HepG2 (cell line): ENCODE results near the gene SLC25A22. TPM values are rescaled to one million over a fixed set of nuclear protein-coding genes. Genes with fewer than 3 reads are reported as not detected.

ENCODE experiments used
- ATAC-seq: fragments of 200-7000 bp; cut with Tn5 transposase; 3 replicates; pipeline ENCODE4 v1.9.1; 2020; ENCODE audit warnings: mild to moderate bottlenecking, moderate library complexity
- BruUV-seq: library from RNA; stranded (reverse); fragments of 400-500 nt; replicated peaks from 2 replicates; lab custom pipeline; 2021; lab: Mats Ljungman, UMichigan
- CTCF ChIA-PET: fragments of 300-600 bp; formaldehyde crosslinking; extraction: SDS; loops from one replicate; lab custom pipeline; 2021; ENCODE audit warnings: low total read pairs, inconsistent platforms, low intra/inter-chr PET ratio; lab: Yijun Ruan, JAX
- POLR2A ChIA-PET: fragments of 350-600 bp; sonication (Branson Sonifier 250); formaldehyde crosslinking; loops from one replicate; lab custom pipeline; 2020; ENCODE audit warnings: antibody characterized with exemption, inconsistent platforms; lab: Yijun Ruan, JAX
- DNase-seq: peaks from one replicate; pipeline ENCODE4 v3.0.0-alpha.2; 2015; ENCODE audit warnings: low spot score
- FAIRE-seq: peaks from 3 replicates; lab custom pipeline; 2011; peaks lifted over from hg19 to GRCh38; lab: Jason Lieb, UNC
- H2AFZ ChIP-seq: one replicate; pipeline ENCODE4 v1.6.1; 2011; ENCODE audit warnings: low read length, inconsistent platforms
- H3K27ac ChIP-seq: fragments of 300-600 bp; 3 replicates; pipeline ENCODE4 v1.8.0; 2011; ENCODE audit warnings: mixed run types, mild to moderate bottlenecking, mixed read lengths, low read length, inconsistent platforms; ENCODE audit not compliant: insufficient read depth; ENCODE audit errors: extremely low read length
- H3K27me3 ChIP-seq, 2 experiments: fragments of 200-600 bp in 1 of 2; 2 replicates in 1 of 2; 3 replicates in 1 of 2; pipeline versions ENCODE4 v1.6.0 to v1.8.0; 2011; ENCODE audit warnings: low read length in 2 of 2, mild to moderate bottlenecking in 2 of 2, moderate library complexity in 2 of 2, inconsistent platforms in 1 of 2; ENCODE audit not compliant: insufficient read depth in 2 of 2, control insufficient read depth in 1 of 2
- H3K36me3 ChIP-seq, 2 experiments: fragments of 200-600 bp in 1 of 2; replicated peaks in 1 of 2; 2 replicates in 1 of 2; 3 replicates in 1 of 2; pipeline versions ENCODE4 v1.5.1 to v1.8.0; 2011; ENCODE audit warnings: low read length in 2 of 2, inconsistent platforms in 1 of 2; ENCODE audit not compliant: insufficient read depth in 2 of 2, control insufficient read depth in 1 of 2
- H3K4me1 ChIP-seq: 2 replicates; pipeline ENCODE4 v1.5.1; 2012; ENCODE audit warnings: low read length, inconsistent platforms; ENCODE audit not compliant: insufficient read depth
- H3K4me2 ChIP-seq: 2 replicates; pipeline ENCODE4 v1.6.0; 2011; ENCODE audit warnings: low read depth, low read length, inconsistent platforms
- H3K4me3 ChIP-seq, 3 experiments: fragments of 200-600 bp in 1 of 3; sonication (generic), shearing (Covaris generic) in 1 of 3; replicated peaks in 1 of 3; 2 replicates each; pipeline ENCODE4 v1.5.1; 2011 to 2016; ENCODE audit warnings: low read length in 3 of 3, inconsistent platforms in 2 of 3, low read depth in 2 of 3, mild to moderate bottlenecking in 2 of 3, control low read depth in 1 of 3, mixed read lengths in 1 of 3; ENCODE audit not compliant: insufficient read depth in 1 of 3
- H3K79me2 ChIP-seq: one replicate; pipeline ENCODE4 v1.6.1; 2011; ENCODE audit warnings: low read length, inconsistent platforms; ENCODE audit not compliant: insufficient read depth
- H3K9ac ChIP-seq: 2 replicates; pipeline ENCODE4 v1.6.0; 2011; ENCODE audit warnings: mild to moderate bottlenecking, low read depth, low read length, inconsistent platforms; ENCODE audit not compliant: insufficient read depth
- H3K9me3 ChIP-seq: 2 replicates; pipeline ENCODE4 v1.5.1; 2012; ENCODE audit warnings: mild to moderate bottlenecking, low read length
- H4K20me1 ChIP-seq: 2 replicates; pipeline ENCODE4 v1.6.0; 2011; ENCODE audit warnings: inconsistent platforms, mild to moderate bottlenecking, low read length, moderate library complexity; ENCODE audit not compliant: insufficient read depth
- FOXJ3 ChIP-seq: sonication (generic); formaldehyde crosslinking; IDR thresholded peaks from 2 replicates; pipeline ENCODE4 v1.4.0; 2020; ENCODE audit warnings: missing genetic modification reagents, mild to moderate bottlenecking, borderline replicate concordance
- JUND ChIP-seq: sonication (generic); formaldehyde crosslinking; IDR thresholded peaks from 2 replicates; pipeline ENCODE4 v1.8.0; 2022; ENCODE audit warnings: mild to moderate bottlenecking, missing genetic modification reagents
- MED13 ChIP-seq: sonication (generic); formaldehyde crosslinking; IDR thresholded peaks from 2 replicates; pipeline ENCODE4 v1.5.0; 2020; ENCODE audit warnings: missing genetic modification reagents
- PAX8 ChIP-seq: sonication (generic); formaldehyde crosslinking; IDR thresholded peaks from 2 replicates; pipeline ENCODE4 v1.8.0; 2022; ENCODE audit warnings: mild to moderate bottlenecking, missing genetic modification reagents, borderline replicate concordance
- POLR2AphosphoS5 ChIP-seq: IDR thresholded peaks from 2 replicates; pipeline ENCODE4 v1.6.1; 2012; ENCODE audit warnings: low read depth, low read length
- POLR2G ChIP-seq: fragments of 200-400 bp; formaldehyde crosslinking; IDR thresholded peaks from 2 replicates; pipeline ENCODE4 v1.6.1; 2018; ENCODE audit warnings: mild to moderate bottlenecking, low read depth, low read length, moderate library complexity
- RFXANK ChIP-seq: IDR thresholded peaks from 2 replicates; pipeline ENCODE4 v1.6.1; 2016
- ZKSCAN1 ChIP-seq: fragments of 150-350 bp; IDR thresholded peaks from 2 replicates; pipeline ENCODE4 v1.6.1; 2014; ENCODE audit warnings: low read length
- ZNF724P ChIP-seq: sonication (generic); formaldehyde crosslinking; IDR thresholded peaks from 2 replicates; pipeline ENCODE4 v1.8.0; 2022; ENCODE audit warnings: missing genetic modification reagents, borderline replicate concordance
- ZSCAN20 ChIP-seq: sonication (generic); formaldehyde crosslinking; IDR thresholded peaks from 2 replicates; pipeline ENCODE4 v1.4.0; 2020; ENCODE audit warnings: missing genetic modification reagents, mild to moderate bottlenecking, borderline replicate concordance
- WGBS: methylation state at CpG from one replicate; pipeline ENCODE4 v1.1.6; 2017; ENCODE audit warnings: low lambda C conversion rate; 5-methylcytosine and 5-hydroxymethylcytosine counted together
- in situ Hi-C: cut with HindIII; loops from 2 replicates; pipeline ENCODE4 v1.10.0; 2017; ENCODE audit warnings: low pct_unique_long_range_greater_than_20kb; ENCODE audit not compliant: extremely low pct_ligation_motif_present
- intact Hi-C: fragments of 100-400 bp; cut with micrococcal nuclease; formaldehyde crosslinking; loops from one replicate; pipeline ENCODE4 v1.10.0; 2022; ENCODE audit not compliant: unreplicated experiment
- polyA plus RNA-seq, 8 experiments: library from polyadenylated mRNA; depleted of rRNA in 3 of 8; stranded (reverse) in 7 of 8; unstranded in 1 of 8; fragments of >200 nt; fragmentation: Illumina TruSeq in 4 of 8; extraction: Trizol in 4 of 8; gene quantifications; 2 replicates each; pipeline versions ENCODE4 v1.2.1 to v1.2.3, GENCODE V29; 2011 to 2016; ENCODE audit warnings: low read depth in 4 of 8, missing spikeins in 1 of 8, mixed read lengths in 1 of 8; ENCODE audit not compliant: insufficient read depth in 1 of 8
- total RNA-seq, 5 experiments: library from RNA; depleted of rRNA; stranded (reverse); fragments of >200 nt; fragmentation: Illumina TruSeq; extraction: Trizol; gene quantifications; 2 replicates each; pipeline ENCODE4 v1.2.3, GENCODE V29; 2016; ENCODE audit warnings: low read depth in 1 of 5
- TF ChIP-seq, protein P1 (sequence below): IDR thresholded peaks from 2 replicates; pipeline ENCODE4 v1.6.1; 2016; ENCODE audit warnings: mild to moderate bottlenecking
- TF ChIP-seq, protein P2 (sequence below): sonication (generic); formaldehyde crosslinking; IDR thresholded peaks from 2 replicates; pipeline ENCODE4 v1.4.0; 2020; ENCODE audit warnings: low read depth, mild to moderate bottlenecking, missing genetic modification reagents
- TF ChIP-seq, protein P3 (sequence below): sonication (generic); formaldehyde crosslinking; IDR thresholded peaks from 2 replicates; pipeline ENCODE4 v1.4.0; 2020; ENCODE audit warnings: missing genetic modification reagents, low read depth, mild to moderate bottlenecking, borderline replicate concordance
- TF ChIP-seq, protein P4 (sequence below): sonication (generic); formaldehyde crosslinking; IDR thresholded peaks from 2 replicates; pipeline ENCODE4 v1.5.0; 2020; ENCODE audit warnings: mild to moderate bottlenecking, missing genetic modification reagents
- TF ChIP-seq, protein P5 (sequence below): sonication (generic); formaldehyde crosslinking; IDR thresholded peaks from 2 replicates; pipeline ENCODE4 v1.5.0; 2020; ENCODE audit warnings: mild to moderate bottlenecking, missing genetic modification reagents

The SLC25A22 gene
- total and polyA plus RNA-seq, 2 of the 13 experiments (the other 11 are each of a cell fraction or from before 2014, with no cell fraction given), result 12.4 to 19.2 TPM

DNA sequence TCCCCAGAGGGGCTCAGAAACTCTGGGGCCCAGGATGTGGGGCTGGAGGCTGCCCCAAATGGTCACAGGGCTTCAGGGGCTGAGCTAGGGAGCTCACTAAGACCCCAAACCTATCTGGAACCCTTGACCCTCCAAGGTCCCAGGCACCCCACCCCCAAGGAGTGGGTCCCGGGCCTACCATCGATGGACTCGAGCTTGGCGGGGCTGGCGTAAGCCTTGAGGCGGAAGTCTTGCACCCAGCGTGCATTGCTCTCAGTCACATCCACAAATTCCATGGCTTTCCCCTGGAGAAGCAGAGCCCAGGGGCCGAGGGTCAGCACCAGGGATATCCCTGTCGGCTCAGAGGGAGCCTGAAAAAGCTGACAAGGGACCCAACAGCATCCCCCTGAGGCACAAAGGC lies 24.3 kb downstream of the SLC25A22 start (continued):
- TF ChIP-seq, protein P1, sequence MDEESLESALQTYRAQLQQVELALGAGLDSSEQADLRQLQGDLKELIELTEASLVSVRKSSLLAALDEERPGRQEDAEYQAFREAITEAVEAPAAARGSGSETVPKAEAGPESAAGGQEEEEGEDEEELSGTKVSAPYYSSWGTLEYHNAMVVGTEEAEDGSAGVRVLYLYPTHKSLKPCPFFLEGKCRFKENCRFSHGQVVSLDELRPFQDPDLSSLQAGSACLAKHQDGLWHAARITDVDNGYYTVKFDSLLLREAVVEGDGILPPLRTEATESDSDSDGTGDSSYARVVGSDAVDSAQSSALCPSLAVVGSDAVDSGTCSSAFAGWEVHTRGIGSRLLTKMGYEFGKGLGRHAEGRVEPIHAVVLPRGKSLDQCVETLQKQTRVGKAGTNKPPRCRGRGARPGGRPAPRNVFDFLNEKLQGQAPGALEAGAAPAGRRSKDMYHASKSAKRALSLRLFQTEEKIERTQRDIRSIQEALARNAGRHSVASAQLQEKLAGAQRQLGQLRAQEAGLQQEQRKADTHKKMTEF, result no peak
- no peak for TF ChIP-seq ZKSCAN1
- TF ChIP-seq, protein P2, sequence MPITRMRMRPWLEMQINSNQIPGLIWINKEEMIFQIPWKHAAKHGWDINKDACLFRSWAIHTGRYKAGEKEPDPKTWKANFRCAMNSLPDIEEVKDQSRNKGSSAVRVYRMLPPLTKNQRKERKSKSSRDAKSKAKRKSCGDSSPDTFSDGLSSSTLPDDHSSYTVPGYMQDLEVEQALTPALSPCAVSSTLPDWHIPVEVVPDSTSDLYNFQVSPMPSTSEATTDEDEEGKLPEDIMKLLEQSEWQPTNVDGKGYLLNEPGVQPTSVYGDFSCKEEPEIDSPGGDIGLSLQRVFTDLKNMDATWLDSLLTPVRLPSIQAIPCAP, result no peak
- no peak for TF ChIP-seq ZSCAN20
- TF ChIP-seq PAX8 (CRISPR knock-in tag), result no peak
- TF ChIP-seq, protein P3, sequence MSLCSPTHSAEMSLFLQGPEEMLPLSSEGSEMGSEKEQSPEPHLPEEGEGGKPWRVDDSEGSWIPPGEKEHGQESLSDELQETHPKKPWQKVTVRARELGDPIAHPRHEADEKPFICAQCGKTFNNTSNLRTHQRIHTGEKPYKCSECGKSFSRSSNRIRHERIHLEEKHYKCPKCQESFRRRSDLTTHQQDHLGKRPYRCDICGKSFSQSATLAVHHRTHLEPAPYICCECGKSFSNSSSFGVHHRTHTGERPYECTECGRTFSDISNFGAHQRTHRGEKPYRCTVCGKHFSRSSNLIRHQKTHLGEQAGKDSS (CRISPR knock-in tag), result no peak
- TF ChIP-seq ZNF724P, result no peak

DNA sequence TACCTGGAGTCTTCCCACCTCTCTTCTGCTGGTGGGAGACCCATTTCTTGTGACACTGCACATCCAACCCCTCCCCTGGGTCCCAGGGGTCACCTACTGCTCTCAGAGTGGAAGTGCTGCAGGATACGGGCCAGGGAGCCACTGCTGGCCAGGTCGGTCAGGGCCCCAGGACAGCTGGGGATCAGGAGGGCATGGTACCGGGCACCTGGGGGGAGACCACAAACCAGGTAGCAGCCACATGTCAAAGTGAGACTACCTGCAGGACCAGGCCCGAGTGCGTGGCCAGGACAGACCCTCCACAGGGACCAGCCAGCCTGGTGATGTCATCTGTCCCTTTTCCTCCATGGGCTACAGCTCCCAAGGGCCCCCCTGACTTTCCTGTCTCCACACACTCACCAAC lies 24.7 kb downstream of the SLC25A22 start:
- intact Hi-C loops, result no loop called here
- Histone ChIP-seq H3K9me3 (no peaks in the 10 kb centered on the region), H3K4me1 (peaks cover 46% of the 10 kb centered on the region), H4K20me1 (peaks cover 6% of the 10 kb centered on the region), H3K4me2 (no peak overlapping the region), H3K79me2 (peaks cover 32% of the 10 kb centered on the region), H3K9ac (no peak overlapping the region), H3K4me3 (no peak overlapping the region), H3K27me3 (no peaks in the 10 kb centered on the region), H2AFZ (no peak overlapping the region), H3K36me3 (peaks cover 19 to 37% of the 10 kb centered on the region in 2 experiments; a peak in 4 of 5 replicates), H3K27ac (no peak overlapping the region)
- 100% methylated on average over 2 of the region's 5 CpGs for WGBS
- FAIRE-seq (no peak), ATAC-seq (no peak), DNase-seq (no peak)
- POLR2A ChIA-PET, result interaction anchor here (1.2 kb wide), 1 partner anchor 47 kb away, joined by 3 read pairs; no protein-coding TSS in a partner anchor
- CTCF ChIA-PET, result no interaction called here
- BruUV-seq, result no TSS peak
- in situ Hi-C loops, result no loop called here
- no peak for TF ChIP-seq MED13 (CRISPR knock-in tag)
- no peak for TF ChIP-seq POLR2AphosphoS5
- no peak for TF ChIP-seq POLR2G
- no peak for TF ChIP-seq JUND
- no peak for TF ChIP-seq RFXANK
- TF ChIP-seq, protein P4, sequence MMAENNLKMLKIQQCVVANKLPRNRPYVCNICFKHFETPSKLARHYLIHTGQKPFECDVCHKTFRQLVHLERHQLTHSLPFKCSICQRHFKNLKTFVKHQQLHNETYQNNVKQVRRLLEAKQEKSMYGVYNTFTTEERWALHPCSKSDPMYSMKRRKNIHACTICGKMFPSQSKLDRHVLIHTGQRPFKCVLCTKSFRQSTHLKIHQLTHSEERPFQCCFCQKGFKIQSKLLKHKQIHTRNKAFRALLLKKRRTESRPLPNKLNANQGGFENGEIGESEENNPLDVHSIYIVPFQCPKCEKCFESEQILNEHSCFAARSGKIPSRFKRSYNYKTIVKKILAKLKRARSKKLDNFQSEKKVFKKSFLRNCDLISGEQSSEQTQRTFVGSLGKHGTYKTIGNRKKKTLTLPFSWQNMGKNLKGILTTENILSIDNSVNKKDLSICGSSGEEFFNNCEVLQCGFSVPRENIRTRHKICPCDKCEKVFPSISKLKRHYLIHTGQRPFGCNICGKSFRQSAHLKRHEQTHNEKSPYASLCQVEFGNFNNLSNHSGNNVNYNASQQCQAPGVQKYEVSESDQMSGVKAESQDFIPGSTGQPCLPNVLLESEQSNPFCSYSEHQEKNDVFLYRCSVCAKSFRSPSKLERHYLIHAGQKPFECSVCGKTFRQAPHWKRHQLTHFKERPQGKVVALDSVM (CRISPR knock-in tag), result no peak
- TF ChIP-seq FOXJ3 (CRISPR knock-in tag), result no peak
- TF ChIP-seq, protein P5, sequence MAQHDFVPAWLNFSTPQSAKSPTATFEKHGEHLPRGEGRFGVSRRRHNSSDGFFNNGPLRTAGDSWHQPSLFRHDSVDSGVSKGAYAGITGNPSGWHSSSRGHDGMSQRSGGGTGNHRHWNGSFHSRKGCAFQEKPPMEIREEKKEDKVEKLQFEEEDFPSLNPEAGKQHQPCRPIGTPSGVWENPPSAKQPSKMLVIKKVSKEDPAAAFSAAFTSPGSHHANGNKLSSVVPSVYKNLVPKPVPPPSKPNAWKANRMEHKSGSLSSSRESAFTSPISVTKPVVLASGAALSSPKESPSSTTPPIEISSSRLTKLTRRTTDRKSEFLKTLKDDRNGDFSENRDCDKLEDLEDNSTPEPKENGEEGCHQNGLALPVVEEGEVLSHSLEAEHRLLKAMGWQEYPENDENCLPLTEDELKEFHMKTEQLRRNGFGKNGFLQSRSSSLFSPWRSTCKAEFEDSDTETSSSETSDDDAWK (CRISPR knock-in tag), result no peak
